ENCODE results near the gene BDKRB2. TPM values are rescaled to one million over a fixed set of nuclear protein-coding genes. Genes with fewer than 3 reads are reported as not detected.

The BDKRB2 gene
- total RNA-seq, 1 donor from 2014 or later: 2.6 TPM

DNA sequence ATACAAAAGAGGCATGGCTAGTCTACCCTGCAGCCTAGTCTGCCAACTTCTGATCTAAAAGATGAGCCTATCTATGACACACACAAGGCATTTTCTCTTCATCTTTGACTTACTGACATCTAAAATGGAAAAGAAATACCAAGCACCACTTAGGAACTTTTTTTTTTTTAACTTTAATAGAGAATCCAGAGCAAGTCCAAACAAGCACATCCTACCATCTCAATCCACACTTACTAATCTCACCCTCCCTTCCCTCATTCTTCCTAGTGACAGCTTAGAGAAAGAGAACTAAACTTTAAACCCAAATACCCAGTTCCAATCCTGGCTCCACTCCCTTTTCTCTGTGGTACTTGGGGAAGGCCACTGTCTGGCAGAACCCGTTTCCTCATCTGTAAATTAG, 83.2 kb downstream of the BDKRB2 start:
- Histone ChIP-seq H3K4me3 (ENCODE audit: low read length in 3 of 3) (no peak overlapping the region), H3K36me3 (ENCODE audit: control insufficient read depth in 3 of 3, insufficient read depth in 3 of 3, low read length in 3 of 3) (peaks cover 17 to 65% (median 42%) of the 10 kb centered on the region in 3 donors), H3K4me1 (ENCODE audit: control insufficient read depth in 3 of 3, insufficient read depth in 3 of 3, low read length in 3 of 3) (no peaks in the 10 kb centered on the region), H3K9ac (ENCODE audit: low read depth in 1 of 3, low read length in 3 of 3) (no peak overlapping the region), H3K27me3 (ENCODE audit: control insufficient read depth in 3 of 3, insufficient read depth in 3 of 3, low read length in 3 of 3) (no peaks in the 10 kb centered on the region), H3K9me3 (ENCODE audit: control insufficient read depth in 3 of 3, low read length in 3 of 3) (no peaks in the 10 kb centered on the region), H3K27ac (ENCODE audit: low read depth, low read length) (no peak overlapping the region)

Small RNA genes lying within 50 kb of the gene (small RNA-seq; reads per million reads assigned to genes)
- gene CKS1BP1: not detected

Other genes with a start within 250 kb of the BDKRB2 start
- 8.9 TPM for gene C14orf132, start 165.5 kb upstream of the BDKRB2 start, total RNA-seq
- gene BDKRB1, start 51.4 kb downstream of the BDKRB2 start, total RNA-seq: not detected
- gene ATG2B, start 158.5 kb downstream of the BDKRB2 start, total RNA-seq: 21.4 TPM
- gene GSKIP, start 158.7 kb downstream of the BDKRB2 start, total RNA-seq: 10.4 TPM
- gene AK7, start 187.3 kb downstream of the BDKRB2 start, total RNA-seq: under 0.01 TPM